Keratinocyte (primary cell): Measurements from ENCODE around the gene CDH13. TPM values are rescaled to one million over a fixed set of nuclear protein-coding genes. Genes with fewer than 3 reads are reported as not detected.

Source experiments
- DNase-seq: peaks from one replicate; pipeline ENCODE4 v3.0.0-alpha.2; 2011; ENCODE audit warnings: low read depth, missing footprints, low spot score
- FAIRE-seq: peaks from 2 replicates; lab custom pipeline; 2011; peaks lifted over from hg19 to GRCh38; lab: Jason Lieb, UNC
- H2AFZ ChIP-seq: 2 replicates; pipeline ENCODE4 v1.6.0; 2012; ENCODE audit warnings: low read length, control low read depth, inconsistent platforms; ENCODE audit not compliant: control insufficient read depth
- H3K27ac ChIP-seq: 2 replicates; pipeline ENCODE4 v1.5.1; 2011; ENCODE audit warnings: low read length; ENCODE audit not compliant: control insufficient read depth, insufficient read depth
- H3K27me3 ChIP-seq: 3 replicates; pipeline ENCODE4 v1.6.0; 2011; ENCODE audit warnings: low read length; ENCODE audit not compliant: control insufficient read depth, insufficient read depth; ENCODE audit errors: extremely low read depth
- H3K36me3 ChIP-seq, 2 experiments: 2 replicates in 1 of 2; 3 replicates in 1 of 2; pipeline ENCODE4 v1.5.1; 2011; ENCODE audit warnings: low read length in 2 of 2, mild to moderate bottlenecking in 1 of 2; ENCODE audit not compliant: control insufficient read depth in 2 of 2, insufficient read depth in 2 of 2; ENCODE audit errors: extremely low read depth in 1 of 2
- H3K4me1 ChIP-seq: 3 replicates; pipeline ENCODE4 v1.5.1; 2011; ENCODE audit warnings: low read length; ENCODE audit not compliant: control insufficient read depth, insufficient read depth; ENCODE audit errors: extremely low read depth
- H3K4me2 ChIP-seq: 3 replicates; pipeline ENCODE4 v1.6.0; 2011; ENCODE audit warnings: low read depth, low read length; ENCODE audit not compliant: control insufficient read depth, insufficient read depth; ENCODE audit errors: extremely low read depth
- H3K4me3 ChIP-seq, 3 experiments: fragments of 200-600 bp in 1 of 3; sonication (generic) in 1 of 3; 2 replicates in 2 of 3; 3 replicates in 1 of 3; pipeline ENCODE4 v1.5.1; 2011 to 2016; ENCODE audit warnings: low read length in 3 of 3, mild to moderate bottlenecking in 3 of 3, control low read depth in 2 of 3, inconsistent platforms in 1 of 3, low read depth in 1 of 3, mixed read lengths in 1 of 3, mixed run types in 1 of 3, moderate library complexity in 1 of 3; ENCODE audit not compliant: control insufficient read depth in 2 of 3, insufficient read depth in 2 of 3; ENCODE audit errors: extremely low read depth in 1 of 3
- H3K79me2 ChIP-seq: 2 replicates; pipeline ENCODE4 v1.6.0; 2012; ENCODE audit warnings: low read length; ENCODE audit not compliant: control insufficient read depth, insufficient read depth
- H3K9ac ChIP-seq: 3 replicates; pipeline ENCODE4 v1.6.0; 2011; ENCODE audit warnings: low read length; ENCODE audit not compliant: control insufficient read depth, insufficient read depth; ENCODE audit errors: extremely low read depth
- H3K9me1 ChIP-seq: 3 replicates; pipeline ENCODE4 v1.6.0; 2011; ENCODE audit warnings: low read length; ENCODE audit not compliant: control insufficient read depth, insufficient read depth; ENCODE audit errors: extremely low read depth
- H3K9me3 ChIP-seq: 2 replicates; pipeline ENCODE4 v1.5.1; 2012; ENCODE audit warnings: low read depth, low read length; ENCODE audit not compliant: control insufficient read depth
- H4K20me1 ChIP-seq: 3 replicates; pipeline ENCODE4 v1.6.0; 2011; ENCODE audit warnings: low read length; ENCODE audit not compliant: control insufficient read depth, insufficient read depth; ENCODE audit errors: extremely low read depth
- CTCF ChIP-seq, 3 experiments: IDR thresholded peaks in 1 of 3; conservative IDR thresholded peaks in 1 of 3; optimal IDR thresholded peaks in 1 of 3; 2 replicates in 2 of 3; 3 replicates in 1 of 3; pipeline versions ENCODE3 to v1.5.1; 2011; ENCODE audit warnings: low read length in 3 of 3, mild to moderate bottlenecking in 3 of 3, moderate library complexity in 2 of 3, control low read depth in 1 of 3, inconsistent platforms in 1 of 3; ENCODE audit not compliant: insufficient read depth in 2 of 3; ENCODE audit errors: extremely low read depth in 1 of 3
- EZH2 ChIP-seq: IDR thresholded peaks from one replicate; pipeline ENCODE4 v1.6.1; 2012; ENCODE audit warnings: inconsistent platforms, mild to moderate bottlenecking, low read length, moderate library complexity
- dilution Hi-C: fragments of 300-500 bp; cut with MboI; formaldehyde crosslinking; loops from one replicate; pipeline ENCODE4 v1.7.0; 2020; ENCODE audit warnings: low sequenced_read_pairs; ENCODE audit not compliant: extremely low pct_ligation_motif_present
- polyA plus RNA-seq, 5 experiments: library from polyadenylated mRNA; depleted of rRNA in 3 of 5; stranded (reverse) in 3 of 5; stranded (forward) in 1 of 5; unstranded in 1 of 5; fragments of >200 nt; gene quantifications; 1 replicate in 1 of 5; 2 replicates in 3 of 5; 3 replicates in 1 of 5; pipeline versions ENCODE4 v1.2.1 to v1.2.3, GENCODE V29; 2011 to 2012; ENCODE audit warnings: missing spikeins in 2 of 5, low read depth in 1 of 5, low replicate concordance in 1 of 5

Gene CDH13
- polyA plus RNA-seq, 1 donor (not counting 4 experiments of a cell fraction or from before 2014, with no cell fraction given) = 111 TPM

- no peak for FAIRE-seq
- no peak overlapping the region for H3K27ac ChIP-seq
- H3K79me2 ChIP-seq = no peaks in the 10 kb centered on the region
- no peaks in the 10 kb centered on the region for H3K27me3 ChIP-seq
- H3K4me1 ChIP-seq = no peaks in the 10 kb centered on the region
- TF ChIP-seq CTCF (optimal IDR thresholded peaks at IDR 0.05 in 1 of 3, IDR thresholded peaks at IDR 0.05 in 1 of 3, conservative IDR thresholded peaks at IDR 0.05 in 1 of 3; ENCODE audit: extremely low read depth in 1 of 3, insufficient read depth in 2 of 3, low read length in 3 of 3) (no peak), EZH2 (no peak)
- no peak overlapping the region for H3K4me2 ChIP-seq
- peaks cover 0 to 2% of the 10 kb centered on the region in 2 experiments for H3K36me3 ChIP-seq
- no peak overlapping the region for H2AFZ ChIP-seq
- dilution Hi-C loops = no loop called here
- H4K20me1 ChIP-seq = peaks cover 2% of the 10 kb centered on the region
- no peaks in the 10 kb centered on the region for H3K9me3 ChIP-seq
- no peaks in the 10 kb centered on the region for H3K9me1 ChIP-seq
- no peak for DNase-seq
- no peak overlapping the region for H3K9ac ChIP-seq
- no peak overlapping the region for H3K4me3 ChIP-seq
Measured at GRCh38 chr16:82900559-82900958, 273.8 kb downstream of the CDH13 start.

GRCh38 chr16:82911925-82912324, 285.2 kb downstream of the CDH13 start:
- Histone ChIP-seq H3K9ac (no peak overlapping the region), H3K9me3 (no peaks in the 10 kb centered on the region), H3K79me2 (no peaks in the 10 kb centered on the region), H3K4me2 (no peak overlapping the region), H3K27ac (no peak overlapping the region), H4K20me1 (peaks cover 2% of the 10 kb centered on the region), H3K9me1 (peaks cover 3% of the 10 kb centered on the region), H3K4me1 (no peaks in the 10 kb centered on the region), H3K4me3 (no peak overlapping the region), H3K27me3 (no peaks in the 10 kb centered on the region), H3K36me3 (no peaks in the 10 kb centered on the region), H2AFZ (no peak overlapping the region)
- TF ChIP-seq CTCF (optimal IDR thresholded peaks at IDR 0.05 in 1 of 3, IDR thresholded peaks at IDR 0.05 in 1 of 3, conservative IDR thresholded peaks at IDR 0.05 in 1 of 3; ENCODE audit: extremely low read depth in 1 of 3, insufficient read depth in 2 of 3, low read length in 3 of 3) (no peak), EZH2 (no peak)
- FAIRE-seq (no peak), DNase-seq (no peak)
- dilution Hi-C loops = no loop called here
